Central memory CD8-positive, alpha-beta T cell (primary cell): Measurements from ENCODE around the gene POC1A.

Experiments
- ATAC-seq: fragments of 150-1000 bp; cut with Tn5 transposase; replicated peaks from 2 replicates; pipeline ENCODE4 v1.10.0; 2022; ENCODE audit warnings: mild to moderate bottlenecking, moderate FRiP score, moderate number of reproducible peaks; ENCODE audit not compliant: poor library complexity, severe bottlenecking; ENCODE audit errors: extremely low read depth
- DNase-seq, 2 donors: peaks; one replicate each; pipeline ENCODE4 v3.0.0; 2021; ENCODE audit warnings: low spot score in 2 of 2
- H3K27ac Mint-ChIP-seq: one replicate; pipeline ENCODE4 v1.8.0; 2022; ENCODE audit warnings: low read depth, mild to moderate bottlenecking, moderate library complexity, mixed read lengths
- H3K27me3 Mint-ChIP-seq: one replicate; pipeline ENCODE4 v1.8.0; 2022; ENCODE audit warnings: mixed read lengths
- H3K36me3 Mint-ChIP-seq: one replicate; pipeline ENCODE4 v1.8.0; 2022; ENCODE audit warnings: mild to moderate bottlenecking, moderate library complexity, mixed read lengths; ENCODE audit not compliant: insufficient read depth
- H3K4me1 Mint-ChIP-seq: one replicate; pipeline ENCODE4 v1.8.0; 2022; ENCODE audit warnings: mixed read lengths
- H3K4me3 Mint-ChIP-seq: one replicate; pipeline ENCODE4 v1.8.0; 2022; ENCODE audit warnings: mild to moderate bottlenecking, moderate library complexity, mixed read lengths
- H3K9me3 Mint-ChIP-seq: one replicate; pipeline ENCODE4 v1.8.0; 2022; ENCODE audit warnings: mixed read lengths

The POC1A gene

DNA sequence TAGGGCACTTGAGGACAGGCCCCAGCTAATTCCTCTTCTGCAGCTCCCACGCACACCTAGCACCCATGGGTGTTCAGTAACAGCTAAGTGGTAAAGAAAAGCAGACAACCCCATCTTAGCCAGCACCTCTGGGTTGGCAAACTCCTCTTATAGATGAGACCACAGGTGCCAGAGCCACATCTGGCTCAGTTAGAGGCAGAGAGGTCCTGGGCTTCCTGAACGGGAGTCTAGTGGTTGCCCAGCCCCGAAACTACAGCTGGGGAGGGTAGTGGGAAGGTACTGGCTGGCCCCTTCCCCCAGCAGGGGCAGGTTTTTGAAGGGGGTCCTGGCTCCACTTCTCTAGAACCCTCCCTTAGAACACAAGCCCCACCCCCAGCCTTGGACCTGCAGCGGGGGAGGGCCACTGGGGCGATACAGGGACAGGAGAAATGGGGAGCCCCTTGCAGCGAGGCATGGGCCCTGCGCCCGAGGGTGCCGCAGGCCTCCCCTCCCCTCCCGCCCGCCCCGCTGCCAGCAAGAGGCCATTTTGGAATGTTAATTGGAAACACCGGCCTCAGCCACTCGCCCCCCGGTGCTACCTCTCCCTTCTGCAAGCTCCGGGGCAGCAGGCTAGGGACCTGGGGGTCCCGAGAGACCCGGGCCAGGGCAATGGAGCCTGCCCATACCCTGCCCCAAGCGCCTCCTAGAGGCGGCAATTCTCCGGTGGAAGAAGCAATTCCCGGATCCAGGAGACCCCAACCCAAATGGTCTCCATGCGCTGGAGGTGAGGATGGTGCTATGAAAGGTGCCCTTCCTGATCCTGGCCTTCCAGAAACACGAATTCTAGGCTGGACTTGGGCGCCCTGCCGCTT is 99.3 kb downstream of the POC1A start:
- Mint-ChIP-seq H3K27me3 (no peaks in the 10 kb centered on the region), H3K4me3 (peak overlapping the region; percentile 89), H3K27ac (peak overlapping the region; percentile 91), H3K9me3 (no peaks in the 10 kb centered on the region), H3K36me3 (peaks cover 33% of the 10 kb centered on the region), H3K4me1 (peaks cover 48% of the 10 kb centered on the region)
- DNase-seq (no peak), ATAC-seq (no peak)

DNA sequence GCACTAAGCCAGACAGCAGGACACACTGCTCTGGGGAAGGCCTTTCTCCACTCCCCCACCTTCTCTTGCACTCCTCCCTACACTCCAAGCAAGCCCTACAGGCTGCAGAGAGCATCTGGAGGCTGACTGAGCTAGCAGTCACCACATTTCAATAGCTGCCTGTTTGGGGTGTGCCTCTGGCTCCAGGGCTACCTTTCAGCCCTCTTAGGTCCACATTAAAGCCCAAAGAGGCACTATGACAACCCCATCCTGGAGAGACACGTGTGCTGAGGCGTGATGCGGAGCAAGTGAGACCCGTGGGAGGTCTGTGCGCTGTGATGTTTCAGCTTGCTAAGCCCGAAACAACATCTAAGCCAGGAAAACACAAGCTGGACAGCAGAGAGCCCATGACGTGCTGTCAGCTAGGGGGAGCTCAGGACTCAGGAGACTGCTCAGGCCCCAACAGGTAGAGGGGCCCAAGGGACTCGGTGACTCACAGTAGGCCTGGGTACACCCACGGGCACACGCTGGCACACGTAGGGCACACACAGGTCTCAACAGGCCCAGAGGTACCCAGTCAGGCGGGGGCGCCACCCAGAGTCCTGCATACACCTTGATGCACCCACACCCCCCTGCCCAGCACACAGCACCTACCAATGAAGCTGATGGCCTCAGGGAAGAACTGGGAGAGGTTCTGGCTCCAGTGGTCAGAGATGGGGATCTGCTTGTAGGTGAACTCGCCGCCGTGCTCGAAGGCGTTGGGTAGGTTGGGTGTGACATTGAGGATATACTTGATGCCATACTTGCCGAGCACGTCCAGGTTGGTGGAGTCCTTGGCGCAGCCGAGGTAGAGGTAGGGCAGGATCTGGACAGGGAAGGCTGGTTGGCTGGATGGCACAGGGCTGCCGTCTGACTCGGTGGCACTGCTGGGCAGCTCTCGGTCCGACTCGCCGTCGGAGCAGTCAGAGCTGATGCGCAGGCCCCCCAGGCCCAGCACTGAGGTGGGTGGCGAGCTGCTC is 100.6 kb downstream of the POC1A start:
- H3K36me3 Mint-ChIP-seq = peaks cover 40% of the 10 kb centered on the region
- peaks cover 54% of the 10 kb centered on the region for H3K4me1 Mint-ChIP-seq
- no peaks in the 10 kb centered on the region for H3K9me3 Mint-ChIP-seq
- ATAC-seq (no peak), DNase-seq (no peak)
- peak overlapping the region; percentile 91 for H3K27ac Mint-ChIP-seq
- H3K27me3 Mint-ChIP-seq = no peaks in the 10 kb centered on the region
- H3K4me3 Mint-ChIP-seq = peak overlapping the region; percentile 89

DNA sequence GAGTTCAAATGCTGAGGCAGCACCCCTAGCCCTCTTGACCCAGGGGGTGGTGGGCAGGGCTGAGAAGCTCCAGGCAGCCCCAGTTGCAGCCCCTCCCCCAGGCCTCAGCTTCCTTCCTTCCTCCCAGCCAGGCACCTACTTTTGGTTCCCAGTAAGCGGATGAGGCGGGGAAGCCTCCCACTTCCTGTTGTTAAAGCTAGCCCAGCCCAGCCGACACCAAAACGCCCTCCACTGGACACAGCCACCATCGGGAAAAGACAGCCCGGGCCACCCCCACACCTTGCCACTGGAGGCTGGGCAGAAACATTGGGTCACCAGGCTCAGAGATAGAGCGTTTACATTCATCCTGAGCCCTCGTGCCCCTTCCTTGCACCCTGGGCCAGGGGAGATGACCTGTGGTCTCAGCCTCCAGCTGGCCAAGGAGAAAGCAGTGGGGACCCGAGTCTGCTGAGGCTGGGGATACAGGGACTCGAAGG is 101.4 kb downstream of the POC1A start:
- Mint-ChIP-seq H3K9me3 (no peaks in the 10 kb centered on the region), H3K27ac (peak overlapping the region; percentile 91), H3K4me1 (peaks cover 54% of the 10 kb centered on the region), H3K27me3 (no peaks in the 10 kb centered on the region), H3K4me3 (peak overlapping the region; percentile 89), H3K36me3 (peaks cover 40% of the 10 kb centered on the region)
- no peak for DNase-seq
- no peak for ATAC-seq

DNA sequence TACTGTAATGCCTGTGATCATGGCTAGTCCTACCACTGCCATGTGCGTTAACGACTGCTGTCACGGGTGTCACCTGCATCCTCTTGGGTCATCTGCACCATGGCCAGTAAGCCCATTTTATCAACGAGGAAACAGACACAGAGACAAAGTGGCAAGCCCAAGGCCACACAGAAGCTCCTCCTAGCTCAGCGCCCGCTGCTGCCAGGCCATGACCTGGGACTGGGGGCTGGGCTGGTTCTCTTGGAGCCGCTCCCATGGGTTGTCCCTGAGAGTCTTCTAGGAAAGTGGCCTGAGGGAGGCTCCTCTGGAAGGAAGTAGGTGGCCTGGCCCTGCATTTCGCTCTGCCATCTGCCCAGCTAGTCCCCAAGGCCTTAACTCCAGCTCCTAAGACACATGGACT is 102.8 kb downstream of the POC1A start:
- ATAC-seq (no peak), DNase-seq (no peak)
- Mint-ChIP-seq H3K4me3 (peak overlapping the region; percentile 89), H3K27me3 (no peaks in the 10 kb centered on the region), H3K36me3 (peaks cover 34% of the 10 kb centered on the region), H3K4me1 (peaks cover 54% of the 10 kb centered on the region), H3K27ac (peak overlapping the region; percentile 91), H3K9me3 (no peaks in the 10 kb centered on the region)

DNA sequence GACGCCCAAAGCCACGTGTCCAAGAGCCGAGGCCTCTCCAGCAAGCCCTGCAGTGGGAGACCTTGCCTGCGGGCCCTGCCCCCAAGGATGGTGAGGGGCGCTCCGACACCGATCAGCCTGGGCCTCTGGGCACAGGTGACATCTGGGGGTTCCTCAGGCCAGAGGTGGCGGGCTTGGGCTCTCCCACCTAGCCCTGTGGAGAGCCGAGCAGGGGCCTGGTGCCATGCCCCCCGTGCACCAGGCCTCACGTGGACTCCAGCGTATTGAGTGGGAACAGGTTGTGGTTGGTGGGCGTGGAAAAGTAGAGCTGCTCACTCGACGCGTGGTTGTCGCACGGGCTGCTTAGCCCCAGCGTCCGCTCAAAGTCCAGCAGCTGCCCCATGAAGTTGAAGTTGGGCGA is 103.7 kb downstream of the POC1A start:
- H3K36me3 Mint-ChIP-seq = peaks cover 32% of the 10 kb centered on the region
- DNase-seq = no peak
- H3K4me3 Mint-ChIP-seq = no peak overlapping the region
- no peak for ATAC-seq
- peaks cover 54% of the 10 kb centered on the region for H3K4me1 Mint-ChIP-seq
- no peaks in the 10 kb centered on the region for H3K9me3 Mint-ChIP-seq
- H3K27me3 Mint-ChIP-seq = no peaks in the 10 kb centered on the region
- H3K27ac Mint-ChIP-seq = no peak overlapping the region

DNA sequence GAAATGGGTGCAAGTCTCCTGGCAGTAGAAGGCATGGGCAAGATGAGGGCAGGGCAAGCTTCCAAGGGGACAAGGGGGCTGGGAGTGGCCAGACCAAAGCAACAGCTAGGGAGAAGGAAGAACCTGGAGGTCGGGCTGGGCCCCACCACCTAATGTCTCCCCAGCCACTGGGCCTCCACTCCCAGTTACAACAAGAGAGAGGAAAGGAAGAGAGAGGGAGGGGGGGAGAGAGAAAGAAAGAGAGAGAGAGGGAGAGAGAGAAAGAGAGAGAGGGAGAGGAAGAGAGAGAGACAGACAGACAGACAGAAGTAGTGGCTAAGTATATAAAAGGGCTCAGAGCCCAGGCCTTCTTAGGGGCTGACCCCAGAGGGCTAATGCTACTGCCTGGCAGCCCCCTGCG is 104.7 kb downstream of the POC1A start:
- Mint-ChIP-seq H3K27me3 (no peaks in the 10 kb centered on the region), H3K4me1 (peaks cover 50% of the 10 kb centered on the region), H3K4me3 (peak overlapping the region; percentile 16), H3K36me3 (peaks cover 32% of the 10 kb centered on the region), H3K27ac (peak overlapping the region; percentile 78), H3K9me3 (no peaks in the 10 kb centered on the region)
- ATAC-seq (no peak), DNase-seq (no peak)

DNA sequence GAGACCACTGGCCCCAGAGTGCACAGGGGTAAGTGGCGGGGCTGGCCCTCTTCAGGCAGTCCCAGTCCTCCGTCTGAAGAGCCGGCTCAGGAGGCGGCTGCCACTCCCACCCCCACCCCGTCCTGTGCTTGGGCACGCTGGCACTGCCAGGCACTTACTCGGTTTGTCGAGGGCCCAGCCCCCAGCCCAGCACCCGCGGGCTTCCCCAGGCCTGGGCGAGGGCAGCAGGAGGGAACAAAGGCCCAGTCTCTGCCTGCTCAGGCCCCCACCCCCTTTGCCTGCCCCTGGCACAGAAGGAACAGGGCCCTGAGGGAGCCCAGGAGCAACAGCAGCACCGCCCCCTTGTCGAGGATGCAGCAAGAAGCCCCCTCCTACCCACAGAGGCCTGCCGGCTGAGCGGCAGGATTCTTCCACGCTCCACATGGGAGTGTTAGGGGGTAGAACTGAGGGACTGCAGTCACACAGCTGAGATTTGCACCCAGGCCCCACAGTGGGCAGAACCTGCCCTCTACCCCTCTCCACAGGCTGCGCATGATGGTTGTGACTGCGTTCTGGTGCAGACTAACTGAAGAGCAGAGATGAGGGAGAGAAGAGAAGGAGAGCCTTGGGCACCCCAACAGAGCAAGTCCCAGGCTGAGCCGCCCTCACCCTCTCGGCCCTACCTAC is 106.8 kb downstream of the POC1A start:
- Mint-ChIP-seq H3K27me3 (no peaks in the 10 kb centered on the region), H3K36me3 (peaks cover 27% of the 10 kb centered on the region), H3K4me1 (peaks cover 29% of the 10 kb centered on the region), H3K9me3 (no peaks in the 10 kb centered on the region), H3K4me3 (no peak overlapping the region), H3K27ac (peak overlapping the region; percentile 78)
- DNase-seq = no peak
- no peak for ATAC-seq

DNA sequence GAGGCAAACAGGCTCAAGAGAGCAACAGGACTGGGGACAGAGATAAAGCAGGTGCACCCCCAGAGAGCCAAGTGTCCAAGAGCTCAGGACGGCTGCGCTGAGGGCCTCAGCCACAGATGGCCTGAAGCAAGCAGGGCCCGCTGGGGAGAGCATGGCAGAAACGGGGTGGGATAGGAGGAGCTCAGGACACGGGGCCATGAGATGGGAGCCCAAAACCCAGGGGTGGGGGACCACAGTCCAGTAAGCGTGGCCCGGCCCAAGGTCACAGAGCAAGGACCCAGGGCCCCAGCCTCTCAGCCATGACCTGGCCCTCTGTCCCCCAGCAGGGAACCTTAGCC is 107.4 kb downstream of the POC1A start:
- no peak for DNase-seq
- no peaks in the 10 kb centered on the region for H3K9me3 Mint-ChIP-seq
- no peak overlapping the region for H3K4me3 Mint-ChIP-seq
- peaks cover 23% of the 10 kb centered on the region for H3K36me3 Mint-ChIP-seq
- no peaks in the 10 kb centered on the region for H3K27me3 Mint-ChIP-seq
- H3K27ac Mint-ChIP-seq = peak overlapping the region; percentile 78
- H3K4me1 Mint-ChIP-seq = peaks cover 23% of the 10 kb centered on the region
- ATAC-seq = no peak

DNA sequence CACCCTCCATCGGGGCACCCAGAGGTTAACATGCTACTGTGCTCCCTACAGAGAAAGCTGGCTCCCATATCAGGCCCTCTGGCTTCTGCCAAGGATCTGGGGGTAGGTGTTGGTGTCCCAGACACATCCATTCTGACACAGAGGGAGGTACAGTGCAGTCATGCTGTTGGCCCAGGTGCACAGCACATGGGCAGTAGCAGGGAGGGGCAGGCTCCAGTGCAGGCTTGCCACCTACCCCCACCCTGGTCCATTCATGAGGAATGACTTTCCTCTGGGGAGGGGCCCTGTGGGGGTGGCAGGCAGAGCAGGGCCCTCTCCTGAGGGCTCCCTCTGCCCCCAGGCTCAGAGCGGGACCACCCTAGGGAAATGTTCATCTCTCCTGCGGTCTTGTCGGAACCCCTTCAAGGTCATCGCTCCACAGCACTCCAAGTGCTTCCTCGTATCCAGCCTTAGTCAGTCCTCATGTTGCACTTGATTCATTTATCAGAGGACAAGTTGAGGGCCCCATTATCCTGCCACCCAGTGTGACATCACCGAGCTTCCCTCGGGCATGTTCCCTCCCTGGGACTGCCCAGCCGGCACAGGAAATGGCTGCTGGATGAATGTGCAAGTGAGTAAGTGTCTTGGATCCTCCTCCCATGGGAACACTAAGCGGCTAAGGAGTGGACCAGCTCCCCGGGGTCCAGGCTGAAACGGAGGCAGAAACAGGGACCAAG is 107.9 kb downstream of the POC1A start:
- H3K4me1 Mint-ChIP-seq = peaks cover 18% of the 10 kb centered on the region
- H3K4me3 Mint-ChIP-seq = no peak overlapping the region
- peaks cover 18% of the 10 kb centered on the region for H3K36me3 Mint-ChIP-seq
- ATAC-seq = no peak
- no peaks in the 10 kb centered on the region for H3K9me3 Mint-ChIP-seq
- no peaks in the 10 kb centered on the region for H3K27me3 Mint-ChIP-seq
- peak overlapping the region; percentile 78 for H3K27ac Mint-ChIP-seq
- DNase-seq = no peak

DNA sequence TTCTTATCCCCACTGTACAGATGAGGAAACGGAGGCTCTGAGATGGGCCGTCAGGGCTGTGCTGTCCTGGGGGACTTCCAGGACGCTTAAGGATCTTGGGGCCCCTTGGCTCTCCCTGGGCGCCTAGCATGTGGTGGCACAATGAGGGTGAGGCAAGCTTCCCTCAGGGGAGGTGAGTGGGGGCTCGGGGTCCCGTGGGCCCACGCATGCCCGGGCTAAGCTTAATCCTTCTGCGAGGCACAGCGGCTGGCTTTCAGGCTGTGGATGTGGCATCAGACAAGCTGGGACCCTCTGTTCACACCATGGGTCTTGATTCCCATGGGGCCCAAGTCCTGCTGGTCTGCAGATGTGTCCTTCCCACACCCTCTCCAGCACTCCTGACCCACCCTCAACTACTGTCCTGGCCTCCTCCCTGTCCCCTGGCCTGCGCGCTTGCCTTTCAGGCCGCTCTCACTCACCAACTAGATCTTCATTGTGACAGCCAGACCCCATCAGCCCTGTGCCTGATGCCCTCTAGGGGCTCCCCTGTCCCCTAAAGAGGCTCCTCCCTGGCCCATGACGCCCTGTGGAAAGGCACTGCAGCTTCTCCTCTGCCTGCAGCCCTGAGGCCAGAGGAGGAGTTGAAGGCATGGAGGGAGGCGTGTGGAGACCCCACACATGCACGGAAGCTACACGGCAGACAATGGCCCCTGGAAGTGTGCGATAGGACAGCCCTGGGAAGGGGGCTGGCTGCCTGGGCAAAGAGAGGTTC is 109.2 kb downstream of the POC1A start:
- no peaks in the 10 kb centered on the region for H3K9me3 Mint-ChIP-seq
- peaks cover 17% of the 10 kb centered on the region for H3K4me1 Mint-ChIP-seq
- ATAC-seq (no peak), DNase-seq (no peak)
- H3K36me3 Mint-ChIP-seq = peaks cover 12% of the 10 kb centered on the region
- no peak overlapping the region for H3K4me3 Mint-ChIP-seq
- H3K27ac Mint-ChIP-seq = peak overlapping the region; percentile 54
- no peaks in the 10 kb centered on the region for H3K27me3 Mint-ChIP-seq

DNA sequence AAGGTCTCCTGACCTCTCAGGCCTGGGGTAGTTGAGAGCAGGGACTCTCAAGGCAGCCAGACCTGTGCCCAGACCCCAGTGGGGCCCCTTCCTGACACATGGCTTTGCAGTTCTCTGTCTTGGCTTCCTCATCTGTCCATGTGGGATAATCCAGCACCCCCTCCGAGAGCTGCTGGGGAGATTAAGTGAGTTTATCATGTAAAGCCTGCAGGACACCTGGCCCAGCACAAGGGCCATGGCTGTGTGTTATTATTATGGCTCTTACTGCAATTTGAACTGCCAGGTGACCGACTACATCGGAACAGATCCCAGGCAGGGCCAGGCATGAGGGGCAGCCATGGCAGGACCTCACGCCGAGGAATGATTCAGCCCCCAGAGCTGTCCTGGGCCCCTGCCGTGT is 110.5 kb downstream of the POC1A start:
- peak overlapping the region; percentile 55 for H3K27ac Mint-ChIP-seq
- no peaks in the 10 kb centered on the region for H3K27me3 Mint-ChIP-seq
- H3K36me3 Mint-ChIP-seq = peaks cover 2% of the 10 kb centered on the region
- H3K9me3 Mint-ChIP-seq = no peaks in the 10 kb centered on the region
- H3K4me3 Mint-ChIP-seq = no peak overlapping the region
- ATAC-seq (no peak), DNase-seq (no peak)
- peaks cover 11% of the 10 kb centered on the region for H3K4me1 Mint-ChIP-seq
